GM19372 (cell line): ENCODE results near the gene CDKL5.
A peak's percentile ranks its signal among the peaks of the same experiment; 100 is the strongest.
"Not testable (repeated sequence)": the region's sequence is repeated elsewhere in the genome, so short reads cannot be mapped to it uniquely, and the experiment has no call there.

Source experiments
- ATAC-seq: cut with Tn5 transposase; IDR thresholded peaks from one replicate; pipeline ENCODE4 v1.9.1; 2021; ENCODE audit warnings: mild to moderate bottlenecking, low read depth, moderate library complexity; ENCODE audit not compliant: unreplicated experiment

The CDKL5 gene

DNA sequence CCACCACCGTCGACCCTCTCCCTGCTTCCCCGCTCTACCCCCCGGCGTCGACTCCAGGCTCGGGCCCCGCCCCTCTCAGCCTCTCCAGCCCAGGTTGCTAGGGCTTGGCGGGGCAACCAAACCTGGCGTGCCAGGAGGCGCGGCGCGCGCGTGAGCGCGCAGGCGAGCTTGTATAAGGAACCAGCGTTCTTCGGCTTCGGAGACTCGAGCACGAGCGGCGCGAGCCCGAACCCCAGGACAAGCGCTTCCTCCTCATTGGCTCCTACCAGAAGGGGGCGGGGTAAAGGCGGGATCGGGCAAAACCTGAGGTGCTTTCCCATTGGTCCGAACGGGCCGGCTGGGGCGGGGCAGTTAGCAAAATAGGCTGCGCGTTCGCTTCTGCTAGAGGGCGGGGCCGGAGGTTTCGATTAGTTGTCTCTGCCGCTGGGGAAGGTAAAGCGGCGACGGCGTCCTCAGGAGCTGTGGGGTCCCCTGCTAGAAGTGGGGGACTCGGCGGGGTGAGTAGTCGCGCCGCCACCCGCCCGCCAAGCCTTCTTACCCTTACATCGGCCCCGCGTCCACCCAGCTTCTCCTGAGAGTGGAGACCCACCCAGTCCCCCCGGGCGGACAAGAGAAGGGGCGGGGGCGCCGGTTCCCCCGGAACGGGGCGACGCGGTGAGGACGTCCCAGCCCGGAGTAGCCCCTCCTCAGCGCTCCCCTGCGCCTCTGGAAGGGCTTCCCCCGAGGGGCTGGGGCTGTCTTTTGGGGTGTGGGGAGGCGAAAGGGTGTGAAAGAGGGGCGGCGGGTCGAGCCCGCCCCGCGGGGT is at the start of gene CDKL5:
Gene CDKL5, plus strand, starts transcription at position 410 of the 805 bp plus-strand sequence. CDS start 81,489 bp downstream, outside the sequence.
- peak; percentile 91 for ATAC-seq

DNA sequence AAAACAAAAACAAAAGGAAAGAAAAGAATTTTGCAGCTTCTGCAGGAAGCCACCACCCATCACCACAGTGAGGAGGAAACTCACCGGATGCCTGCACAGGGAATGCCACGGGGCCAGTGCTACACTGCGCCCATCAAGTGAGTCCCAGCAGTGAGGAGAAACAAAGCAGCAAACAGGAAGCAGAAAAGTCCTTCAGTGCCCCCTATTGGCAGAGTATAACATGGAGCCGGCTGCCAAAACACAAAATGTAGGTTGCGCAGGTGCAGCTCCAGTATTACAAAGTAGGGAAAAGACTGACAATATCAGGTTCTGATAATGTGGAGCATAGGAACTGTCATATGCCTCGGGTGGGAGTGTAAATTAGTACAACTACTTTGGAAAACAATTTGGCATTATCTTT is 47.6 kb upstream of the CDKL5 start:
- ATAC-seq: no peak

DNA sequence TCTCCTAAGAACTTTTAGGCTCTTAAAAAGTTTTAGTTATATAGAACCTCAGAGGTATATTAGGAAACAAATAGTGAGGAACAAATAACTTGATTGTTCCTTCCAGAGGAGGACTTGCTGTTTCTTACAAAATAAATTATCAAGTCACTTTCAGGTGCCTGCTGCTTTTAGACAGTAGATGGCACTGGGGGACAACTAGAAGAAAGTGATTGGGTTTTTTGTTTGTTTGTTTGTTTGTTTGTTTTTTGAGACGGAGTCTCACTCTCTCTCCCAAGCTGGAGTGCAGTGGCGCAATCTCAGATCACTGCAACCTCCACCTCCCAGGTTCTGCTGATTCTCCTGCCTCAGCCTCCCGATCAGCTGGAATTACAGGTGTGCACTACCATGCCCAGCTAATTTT is 35.4 kb upstream of the CDKL5 start:
- ATAC-seq: no peak

DNA sequence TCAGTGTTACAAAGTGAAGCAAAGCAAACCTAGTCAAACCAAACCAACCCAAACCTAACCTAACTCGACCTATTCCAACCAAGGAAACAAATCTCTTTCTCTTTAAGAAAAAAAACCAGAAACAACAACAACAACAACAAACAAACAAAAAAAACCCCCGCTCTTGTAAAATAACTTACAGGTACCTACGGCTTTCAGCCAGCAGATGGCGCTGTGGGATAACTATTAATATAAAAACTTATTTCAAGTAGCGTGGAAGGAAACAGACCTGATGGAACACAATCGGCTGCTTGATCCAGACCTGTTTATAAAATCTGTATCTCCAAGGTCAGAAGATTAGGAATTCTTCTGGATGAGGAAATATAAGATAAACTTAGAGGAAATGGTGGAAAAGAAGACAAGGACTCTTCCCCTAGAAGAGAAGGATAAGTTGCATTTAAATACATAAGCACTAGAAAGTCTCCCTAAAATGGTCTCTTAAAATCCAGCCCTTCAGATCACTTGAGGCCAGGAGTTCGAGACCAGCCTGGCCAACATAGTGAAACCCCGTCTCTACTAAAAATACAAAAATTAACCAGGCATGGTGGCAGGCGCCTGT is 34.4 kb upstream of the CDKL5 start:
- ATAC-seq: no peak

DNA sequence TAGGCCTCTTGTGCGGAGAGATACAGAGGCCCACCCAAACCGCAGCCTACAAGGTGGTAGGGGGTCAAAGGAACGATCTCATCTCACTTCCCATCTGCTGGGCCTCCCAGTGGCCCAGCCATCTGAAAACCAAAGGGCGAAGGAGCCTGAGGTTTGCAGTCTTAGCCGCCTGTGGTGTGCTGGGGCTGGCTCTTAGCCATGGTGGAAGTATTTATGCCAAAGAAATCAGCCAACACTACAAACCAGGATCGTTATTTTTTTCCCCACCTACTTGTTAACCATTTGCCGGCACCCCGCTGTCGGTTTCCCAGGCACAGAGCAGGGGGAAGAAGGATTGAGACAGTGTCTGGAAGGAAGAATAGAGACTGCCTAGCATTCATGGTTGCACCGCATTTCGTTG is 30.9 kb upstream of the CDKL5 start:
- no peak for ATAC-seq

DNA sequence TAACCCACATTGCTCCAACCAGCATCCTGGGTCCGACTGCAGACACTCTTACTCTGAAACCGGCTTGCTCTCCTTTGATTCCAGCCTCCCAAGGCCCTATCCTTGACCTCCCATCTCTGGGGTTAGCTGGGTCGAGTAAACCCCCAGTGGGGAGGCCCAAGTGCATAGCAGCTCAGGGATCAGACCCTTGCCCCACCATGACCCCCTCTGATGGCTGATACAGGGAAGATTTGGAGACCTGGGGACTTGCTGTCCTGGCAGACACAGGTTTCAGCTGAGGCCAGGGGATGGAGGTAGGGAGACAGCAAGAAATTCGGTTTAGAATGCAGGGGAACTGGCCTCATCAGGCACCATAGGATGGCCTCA is 23.6 kb upstream of the CDKL5 start:
- ATAC-seq: no peak

DNA sequence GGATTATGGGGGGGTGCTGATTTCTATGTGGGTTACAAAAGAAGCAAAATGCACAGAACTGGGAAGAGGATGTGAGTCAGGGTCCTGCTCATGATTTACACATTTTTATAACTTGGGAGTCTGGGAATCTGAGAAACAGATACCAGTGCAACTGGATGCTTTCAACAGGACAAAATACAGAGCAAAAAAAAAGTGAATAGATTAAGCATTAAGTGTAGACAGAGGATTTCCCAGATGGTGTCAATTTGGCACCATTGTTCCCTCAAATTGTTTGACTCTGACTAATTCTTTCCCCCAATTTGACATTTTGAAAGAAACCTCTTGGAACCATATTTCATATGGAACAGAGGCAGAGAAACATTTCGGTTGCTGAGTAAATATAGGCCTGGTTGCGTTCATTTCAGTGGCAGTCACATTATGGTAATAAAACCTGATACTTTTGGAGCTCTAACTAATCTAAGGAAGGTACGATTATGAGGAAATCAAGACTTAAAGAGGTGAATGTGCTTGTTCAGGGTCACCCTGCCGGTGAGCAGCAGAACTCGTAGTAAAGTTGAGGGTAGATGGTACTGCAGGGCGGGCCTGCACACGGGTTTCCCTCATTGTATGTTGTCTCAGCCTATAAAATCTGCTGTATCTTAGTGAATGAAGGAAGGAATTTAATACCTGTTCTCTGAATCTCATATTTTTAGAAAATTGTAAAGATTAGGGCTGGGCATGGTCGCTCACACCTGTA is 18.7 kb upstream of the CDKL5 start:
- ATAC-seq: no peak

DNA sequence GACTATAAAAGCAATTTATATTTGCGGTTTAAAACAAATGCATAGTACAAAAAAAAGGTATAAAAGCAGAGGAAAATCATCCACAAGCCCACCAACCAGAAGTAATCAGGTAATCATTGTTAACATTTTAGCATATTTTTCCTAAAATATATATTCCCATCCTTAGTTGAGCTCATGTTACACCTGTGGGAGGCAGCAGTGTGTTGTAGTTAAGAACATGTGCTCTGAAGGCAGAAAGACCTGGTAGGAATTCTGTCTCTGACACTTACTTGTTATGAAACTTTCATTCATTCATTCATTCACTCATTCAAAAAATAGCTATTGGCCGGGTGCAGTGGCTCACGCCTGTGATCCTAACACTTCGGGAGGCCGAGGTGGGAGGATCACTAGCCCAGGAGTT is 15.4 kb upstream of the CDKL5 start:
- no peak for ATAC-seq

DNA sequence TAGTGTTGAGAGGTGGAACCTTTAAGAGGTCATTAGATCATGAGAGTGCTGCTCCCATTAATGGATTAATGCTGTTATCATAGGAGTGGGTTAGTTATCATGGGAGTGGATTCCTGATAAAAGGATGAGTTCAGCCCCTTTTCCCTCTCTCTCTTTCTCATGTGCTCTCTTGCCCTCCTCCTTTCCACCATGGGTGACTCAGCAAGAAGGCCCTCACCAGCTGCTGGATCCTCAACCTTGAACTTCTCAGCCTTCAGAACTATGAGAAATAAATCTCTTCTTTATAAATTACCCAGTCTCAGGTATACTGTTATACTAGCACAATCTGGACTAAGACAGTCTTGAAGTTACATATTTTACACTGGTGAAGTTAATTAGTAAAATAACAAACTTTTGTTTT is 10.0 kb upstream of the CDKL5 start:
- no peak for ATAC-seq

DNA sequence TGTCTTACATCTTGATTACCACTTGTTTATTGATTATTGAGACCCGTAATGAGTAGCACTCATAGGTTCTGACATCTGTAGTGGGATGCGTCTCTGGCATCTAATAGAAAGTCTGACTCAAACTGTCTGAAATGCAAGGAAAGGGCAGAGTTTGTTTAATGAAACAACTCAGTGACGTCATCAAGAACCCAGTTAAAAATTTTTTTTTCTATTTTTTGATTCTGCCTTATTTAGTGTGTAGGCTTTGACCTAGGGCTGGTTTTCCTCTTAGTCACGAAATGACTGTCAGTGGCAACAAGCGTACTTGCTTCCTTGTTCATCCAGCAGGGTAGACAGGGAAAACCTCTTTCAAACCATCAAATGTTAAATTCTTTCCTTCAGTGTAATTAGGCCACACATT is 3.1 kb upstream of the CDKL5 start:
- ATAC-seq: no peak

DNA sequence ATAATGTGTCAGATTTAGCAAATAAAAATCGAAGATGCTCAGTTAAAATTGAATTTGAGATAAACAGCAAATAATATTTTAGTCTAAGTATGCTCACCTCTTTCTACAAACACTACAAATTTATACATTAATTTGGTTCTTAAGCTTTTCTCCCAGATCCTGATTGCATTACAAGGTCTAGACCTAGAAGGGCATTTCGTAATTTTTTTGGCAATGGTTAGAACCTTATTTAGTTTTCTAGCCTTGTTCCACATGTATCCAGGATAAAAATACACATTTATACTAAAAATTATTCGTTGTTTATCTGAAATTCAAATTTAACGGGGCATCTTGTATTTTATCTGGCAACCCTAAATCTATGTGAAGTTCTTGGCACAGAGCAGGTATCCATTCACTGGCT is 2.5 kb upstream of the CDKL5 start:
- no peak for ATAC-seq

DNA sequence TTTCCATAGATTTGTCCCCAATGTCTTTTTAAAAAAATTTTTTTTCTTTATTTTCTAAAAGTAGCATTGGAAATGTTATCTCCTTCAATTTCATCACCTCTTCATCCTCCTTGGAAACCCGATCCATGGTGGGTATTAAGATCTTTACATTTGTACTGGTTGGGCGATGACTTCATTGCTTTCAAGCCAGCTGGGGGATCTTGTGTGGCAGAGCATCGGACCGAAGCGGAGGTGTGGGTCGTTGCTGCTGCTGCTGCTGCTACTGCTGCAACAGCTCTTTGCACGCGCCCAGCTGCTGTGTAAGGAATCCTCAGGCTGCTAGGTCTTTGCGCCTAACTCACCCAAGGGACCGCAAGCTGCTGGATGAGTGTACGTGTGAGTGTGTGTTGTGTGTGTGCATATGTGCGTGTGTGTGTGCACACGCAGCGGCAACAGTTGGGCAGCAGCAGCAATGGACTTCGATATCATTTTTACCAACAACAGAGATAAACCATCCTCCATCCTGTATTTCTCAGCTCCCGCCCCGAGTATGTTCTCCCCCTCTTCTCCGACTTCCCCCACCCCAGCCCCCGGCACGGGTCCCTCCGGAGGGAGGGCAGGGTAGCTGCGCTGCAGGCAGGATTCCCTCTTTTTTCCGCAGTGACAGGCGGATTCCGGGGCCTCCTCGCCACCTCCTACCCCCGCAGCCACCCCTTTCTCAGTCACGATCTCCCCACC is 768 bp upstream of the CDKL5 start:
- ATAC-seq: peak; percentile 3

DNA sequence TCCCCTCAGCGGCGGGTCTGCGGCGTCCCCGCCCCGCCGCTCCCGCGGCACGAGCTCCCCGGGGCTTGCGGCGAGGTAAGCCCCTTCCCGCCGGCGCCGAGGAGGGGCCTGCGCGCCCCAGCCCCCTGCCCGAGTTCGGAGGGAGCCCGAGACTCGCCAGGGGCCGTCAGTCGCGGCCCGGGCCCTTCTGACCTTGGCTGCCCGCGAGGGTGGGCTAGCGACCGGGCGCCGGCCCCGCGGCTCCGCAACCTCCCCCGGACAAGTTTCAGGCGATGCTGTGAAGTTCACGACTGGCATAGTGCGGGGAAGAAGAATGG is 554 bp downstream of the CDKL5 start:
- ATAC-seq: no peak

DNA sequence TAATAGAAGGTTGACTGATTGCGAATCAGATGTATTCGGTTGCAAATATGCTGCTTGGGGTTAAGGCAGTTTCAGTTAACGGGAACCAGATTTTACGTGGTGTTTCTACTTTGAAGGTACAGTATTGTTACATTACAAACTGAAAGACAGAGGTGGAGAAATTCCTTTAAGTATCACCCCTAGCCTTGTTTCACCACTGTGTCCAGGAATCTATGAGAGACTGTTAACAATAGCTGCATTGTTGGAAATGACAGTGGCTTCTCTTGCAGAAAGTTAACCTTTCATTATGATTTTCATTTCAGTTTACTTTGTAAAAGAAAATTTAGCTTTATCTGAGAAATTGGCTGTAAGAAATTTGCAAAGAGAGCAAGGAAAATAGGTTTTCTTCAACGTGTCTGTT is 2.6 kb downstream of the CDKL5 start:
- no peak for ATAC-seq

DNA sequence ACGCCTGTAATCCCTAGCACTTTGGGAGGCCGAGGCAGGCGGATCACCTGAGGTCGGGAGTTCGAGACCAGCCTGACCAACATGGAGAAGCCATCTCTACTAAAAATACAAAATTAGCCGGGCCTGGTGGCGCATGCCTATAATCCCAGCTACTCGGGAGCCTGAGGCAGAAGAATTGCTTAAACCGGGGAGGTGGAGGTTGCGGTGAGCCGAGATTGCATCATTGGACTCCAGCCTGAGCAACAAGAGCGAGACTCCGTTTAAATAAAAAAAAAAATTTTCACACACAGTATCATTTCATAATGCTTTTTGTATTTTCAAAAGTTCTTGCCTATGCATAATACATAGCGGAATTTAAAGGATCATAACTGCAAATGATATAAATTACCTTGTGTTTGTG is 7.9 kb downstream of the CDKL5 start:
- ATAC-seq: not testable (repeated sequence)

DNA sequence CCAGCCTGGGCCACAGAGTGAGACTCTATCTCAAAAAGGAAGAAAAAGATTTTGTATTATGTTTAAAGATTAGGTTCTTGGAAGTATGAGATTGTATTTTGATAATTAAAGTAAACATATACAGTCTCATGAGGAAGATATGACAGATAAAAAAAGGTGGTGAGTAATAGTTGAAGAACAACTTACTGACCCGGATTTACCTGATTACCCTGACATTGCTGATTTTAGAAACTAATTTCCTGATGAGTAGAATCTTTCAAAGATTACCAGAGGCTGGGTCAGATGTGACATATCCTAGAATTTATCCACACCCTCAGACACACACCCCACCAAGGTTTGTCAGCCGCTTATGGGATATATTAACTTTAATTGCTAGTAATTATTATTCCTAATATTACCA is 9.5 kb downstream of the CDKL5 start:
- ATAC-seq: no peak

DNA sequence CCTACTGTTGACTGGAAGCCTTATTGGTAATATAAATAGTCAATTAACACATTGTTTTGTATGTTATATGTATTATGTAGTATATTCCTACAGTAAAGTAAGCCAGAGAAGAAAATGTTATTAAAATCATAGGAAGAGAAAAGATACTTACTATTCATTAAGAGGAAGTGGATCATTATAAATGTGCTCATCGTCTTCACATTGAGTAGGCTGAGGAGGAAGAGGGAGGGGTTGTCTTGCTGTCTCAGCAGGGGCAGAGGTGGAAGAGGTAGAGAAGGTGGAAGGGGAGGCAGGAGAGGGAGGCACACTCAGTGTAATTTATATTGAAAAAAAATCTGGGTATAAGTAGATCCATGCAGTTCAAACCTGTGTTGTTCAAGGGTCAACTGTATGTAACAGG is 10.6 kb downstream of the CDKL5 start:
- no peak for ATAC-seq

DNA sequence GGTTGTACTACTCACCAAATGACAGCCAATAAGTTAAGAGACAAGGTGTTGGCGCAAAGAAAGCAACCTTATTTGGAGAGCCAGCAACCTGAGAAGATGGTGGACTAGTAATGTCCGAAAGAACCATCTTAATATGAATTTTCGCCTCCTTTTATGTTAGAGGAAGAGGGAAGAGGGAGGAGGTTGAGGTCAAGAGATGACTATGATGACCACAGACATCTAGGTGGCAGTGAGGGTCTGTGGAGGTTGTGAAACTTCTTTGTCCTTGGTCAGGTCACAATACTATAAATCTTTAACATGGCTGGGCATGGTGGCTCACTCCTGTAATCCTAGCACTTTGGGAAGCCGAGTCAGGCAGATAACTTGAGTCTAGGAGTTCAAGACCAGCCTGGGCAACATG is 15.4 kb downstream of the CDKL5 start:
- ATAC-seq: no peak

DNA sequence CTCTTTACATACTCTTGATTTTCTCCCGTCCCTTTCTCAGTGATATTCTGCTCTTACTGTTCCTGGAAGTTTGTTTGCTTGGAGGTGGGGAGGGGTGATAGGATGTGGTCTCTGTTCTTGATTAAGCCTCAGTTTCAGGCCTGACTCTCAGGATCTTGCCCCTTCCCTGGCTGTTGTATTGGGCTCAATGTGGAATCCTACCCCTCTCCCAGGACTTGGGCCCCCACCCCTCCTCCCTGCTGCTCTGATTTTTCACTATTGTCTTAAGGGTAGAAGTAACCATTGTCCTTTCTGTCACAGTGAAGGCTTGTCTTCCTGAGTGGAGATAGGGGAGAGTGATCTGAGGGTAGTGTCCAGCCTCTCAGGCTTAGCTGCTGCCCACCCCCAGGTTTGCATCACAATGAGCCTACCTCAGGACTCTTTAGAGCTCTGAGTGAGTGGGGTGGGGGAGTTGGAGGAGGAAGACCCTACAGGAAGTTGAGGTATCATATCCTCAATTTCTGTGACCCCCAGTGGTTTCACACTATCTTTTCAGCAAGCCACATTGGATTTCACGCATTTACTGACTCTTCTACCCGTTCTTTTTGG is 16.5 kb downstream of the CDKL5 start:
- no peak for ATAC-seq

DNA sequence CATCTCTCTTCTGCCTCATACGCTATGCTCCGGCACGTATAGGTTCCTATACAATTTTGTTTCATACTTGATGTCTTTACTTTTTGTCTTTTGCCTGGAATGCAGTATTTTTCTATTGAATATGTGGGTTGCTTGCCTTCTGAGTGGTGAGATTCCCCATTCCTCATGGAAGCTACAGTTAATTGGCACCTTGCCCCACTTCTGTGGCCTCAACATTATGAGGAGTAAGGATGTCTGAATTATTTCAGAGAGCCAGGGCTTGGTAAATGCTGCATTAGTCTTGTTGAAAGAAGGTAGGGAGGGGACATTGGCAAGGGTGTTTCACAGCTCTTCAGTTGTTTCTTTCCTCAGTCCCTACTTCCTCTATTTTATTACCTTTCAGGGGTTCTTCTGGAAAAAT is 23.0 kb downstream of the CDKL5 start:
- no peak for ATAC-seq

DNA sequence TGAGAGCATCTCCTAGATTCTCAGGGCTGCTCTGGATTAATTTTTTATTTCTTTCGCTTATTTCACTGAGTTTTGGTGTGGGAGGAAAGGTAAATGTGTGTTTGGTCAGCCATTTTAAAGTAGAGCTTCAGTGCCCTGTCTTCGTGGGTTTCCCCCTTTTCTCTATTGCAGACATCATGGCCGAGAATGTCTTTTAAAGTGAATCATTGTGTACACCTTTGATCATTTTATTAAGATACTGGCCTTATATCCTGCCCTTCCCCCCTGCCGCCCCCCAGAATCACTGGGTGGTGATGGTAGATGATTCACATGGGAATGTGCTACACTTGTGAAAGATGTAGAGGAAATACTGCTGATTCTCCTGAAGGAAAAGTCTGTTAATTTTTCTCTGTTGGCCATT is 23.8 kb downstream of the CDKL5 start:
- ATAC-seq: no peak
